Astrocyte (in vitro differentiated cells and primary cell): ENCODE results near the gene ZDHHC11B. TPM values are rescaled to one million over a fixed set of nuclear protein-coding genes. Genes with fewer than 3 reads are reported as not detected.
"Not testable (repeated sequence)": the region's sequence is repeated elsewhere in the genome, so short reads cannot be mapped to it uniquely, and the experiment has no call there.

Source experiments
- DNase-seq: peaks from one replicate; pipeline ENCODE4 v3.0.0-alpha.2; 2010; ENCODE audit warnings: low read depth
- FAIRE-seq: peaks from 2 replicates; lab custom pipeline; 2011; peaks lifted over from hg19 to GRCh38; lab: Jason Lieb, UNC
- H2AFZ ChIP-seq: 2 replicates; pipeline ENCODE4 v1.6.0; 2012; ENCODE audit warnings: low read depth, low read length, inconsistent platforms
- H3K27ac ChIP-seq: 2 replicates; pipeline ENCODE4 v1.5.1; 2011; ENCODE audit warnings: low read depth, low read length, inconsistent platforms
- H3K27me3 ChIP-seq: 2 replicates; pipeline ENCODE4 v1.6.0; 2011; ENCODE audit warnings: low read length, inconsistent platforms; ENCODE audit not compliant: insufficient read depth
- H3K36me3 ChIP-seq: 2 replicates; pipeline ENCODE4 v1.5.1; 2011; ENCODE audit warnings: low read length, inconsistent platforms; ENCODE audit not compliant: insufficient read depth
- H3K4me1 ChIP-seq: 2 replicates; pipeline ENCODE4 v1.5.1; 2011; ENCODE audit warnings: low read length, inconsistent platforms; ENCODE audit not compliant: insufficient read depth
- H3K4me2 ChIP-seq: 2 replicates; pipeline ENCODE4 v1.6.0; 2012; ENCODE audit warnings: low read length, inconsistent platforms
- H3K4me3 ChIP-seq: 2 replicates; pipeline ENCODE4 v1.5.1; 2011; ENCODE audit warnings: low read depth, mild to moderate bottlenecking, low read length, inconsistent platforms; ENCODE audit not compliant: insufficient read depth
- H3K79me2 ChIP-seq: 2 replicates; pipeline ENCODE4 v1.6.0; 2012; ENCODE audit warnings: mild to moderate bottlenecking, low read length, inconsistent platforms; ENCODE audit not compliant: insufficient read depth
- H3K9ac ChIP-seq: 2 replicates; pipeline ENCODE4 v1.6.0; 2012; ENCODE audit warnings: mild to moderate bottlenecking, low read length, inconsistent platforms
- H3K9me3 ChIP-seq: 2 replicates; pipeline ENCODE4 v1.5.1; 2012; ENCODE audit warnings: low read depth, mild to moderate bottlenecking, low read length, inconsistent platforms; ENCODE audit not compliant: insufficient read depth
- H4K20me1 ChIP-seq: 2 replicates; pipeline ENCODE4 v1.6.0; 2012; ENCODE audit warnings: low read length, inconsistent platforms; ENCODE audit not compliant: insufficient read depth
- H3K27ac Mint-ChIP-seq: one replicate; pipeline ENCODE4 v1.8.0; 2021; ENCODE audit warnings: mild to moderate bottlenecking, mixed read lengths; ENCODE audit not compliant: unreplicated experiment
- H3K27me3 Mint-ChIP-seq: one replicate; pipeline ENCODE4 v1.8.0; 2021; ENCODE audit warnings: low read depth, mixed read lengths; ENCODE audit not compliant: unreplicated experiment
- H3K36me3 Mint-ChIP-seq: one replicate; pipeline ENCODE4 v1.8.0; 2021; ENCODE audit warnings: low read depth, mixed read lengths; ENCODE audit not compliant: unreplicated experiment
- H3K4me1 Mint-ChIP-seq: one replicate; pipeline ENCODE4 v1.8.0; 2021; ENCODE audit warnings: low read depth, mixed read lengths; ENCODE audit not compliant: unreplicated experiment
- H3K4me3 Mint-ChIP-seq: one replicate; pipeline ENCODE4 v1.8.0; 2021; ENCODE audit warnings: mild to moderate bottlenecking, moderate library complexity, mixed read lengths; ENCODE audit not compliant: unreplicated experiment
- H3K9me3 Mint-ChIP-seq: one replicate; pipeline ENCODE4 v1.8.0; 2021; ENCODE audit warnings: mild to moderate bottlenecking, mixed read lengths; ENCODE audit not compliant: unreplicated experiment
- EZH2 ChIP-seq: IDR thresholded peaks from 2 replicates; pipeline ENCODE4 v1.6.1; 2012; ENCODE audit warnings: mild to moderate bottlenecking, low read length, inconsistent platforms; ENCODE audit not compliant: insufficient read depth
- total RNA-seq: library from RNA; stranded (reverse); gene quantifications from 2 replicates; pipeline ENCODE4 v1.2.1, GENCODE V29; 2021
- TF ChIP-seq, protein P1 (sequence below): IDR thresholded peaks from 2 replicates; pipeline ENCODE4 v1.5.1; 2011; ENCODE audit warnings: low read depth, mild to moderate bottlenecking, inconsistent platforms, low read length, moderate library complexity; ENCODE audit not compliant: insufficient read depth

ZDHHC11B gene
- total RNA-seq, 1 donor from 2014 or later = 0.23 TPM

DNA sequence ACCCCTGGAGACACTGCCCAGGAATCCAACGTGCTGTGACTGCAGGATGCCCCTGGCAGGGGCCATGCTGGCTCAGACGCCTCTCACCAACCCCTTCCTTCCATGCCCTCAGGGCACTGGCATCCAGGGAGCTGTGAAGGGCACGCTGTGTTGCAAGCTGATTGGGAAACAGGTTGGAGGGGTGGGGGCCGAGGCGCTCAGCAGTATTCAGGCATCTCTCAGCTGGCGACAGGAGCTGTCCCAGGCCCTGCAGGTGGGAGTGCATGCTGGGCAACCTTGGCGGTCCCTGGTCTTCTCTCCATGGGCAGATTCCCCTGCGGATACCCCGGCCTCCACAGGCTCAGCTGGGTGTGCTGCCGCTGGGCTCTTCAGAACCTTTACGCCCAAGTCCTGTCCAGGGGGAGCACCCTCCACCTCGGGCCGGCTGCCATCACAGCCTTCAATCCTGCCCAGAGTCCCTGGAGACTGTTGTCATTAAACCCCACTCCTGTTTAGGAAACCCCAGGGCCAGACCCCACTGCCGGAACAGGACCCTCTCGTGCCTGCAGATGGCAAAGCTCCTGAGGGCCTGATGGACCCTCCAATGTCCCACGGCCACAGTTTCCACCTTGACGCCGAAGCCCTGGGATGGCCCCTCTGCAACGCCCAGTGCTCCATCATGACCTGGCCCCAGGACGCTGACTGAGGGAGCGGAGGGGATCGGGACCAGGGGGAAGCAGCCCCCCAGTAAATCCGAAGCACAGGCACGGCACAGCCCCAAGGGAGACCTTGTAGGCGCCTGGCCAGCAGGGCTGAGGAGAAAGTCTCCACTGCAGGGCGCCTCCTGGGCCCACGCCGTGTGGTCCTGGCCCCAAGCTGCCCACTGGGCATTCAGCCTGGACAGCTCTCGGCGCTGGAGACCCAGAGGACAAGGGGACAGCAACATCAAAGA lies 100.7 kb downstream of the ZDHHC11B start:
- Histone ChIP-seq H3K4me1 (no peaks in the 10 kb centered on the region), H3K4me2 (no peak overlapping the region), H3K4me3 (no peak overlapping the region), H2AFZ (no peak overlapping the region), H3K9me3 (no peaks in the 10 kb centered on the region), H3K9ac (no peak overlapping the region), H3K27ac (no peak overlapping the region), H4K20me1 (no peaks in the 10 kb centered on the region), H3K27me3 (no peaks in the 10 kb centered on the region), H3K36me3 (no peaks in the 10 kb centered on the region), H3K79me2 (no peaks in the 10 kb centered on the region)
- H3K27me3 Mint-ChIP-seq = peaks cover 5% of the 10 kb centered on the region
- DNase-seq (no peak), FAIRE-seq (no peak)
- H3K27ac Mint-ChIP-seq = no peak overlapping the region
- H3K36me3 Mint-ChIP-seq = peaks cover 2% of the 10 kb centered on the region
- H3K9me3 Mint-ChIP-seq = no peaks in the 10 kb centered on the region
- H3K4me1 Mint-ChIP-seq = no peaks in the 10 kb centered on the region
- TF ChIP-seq, protein P1, sequence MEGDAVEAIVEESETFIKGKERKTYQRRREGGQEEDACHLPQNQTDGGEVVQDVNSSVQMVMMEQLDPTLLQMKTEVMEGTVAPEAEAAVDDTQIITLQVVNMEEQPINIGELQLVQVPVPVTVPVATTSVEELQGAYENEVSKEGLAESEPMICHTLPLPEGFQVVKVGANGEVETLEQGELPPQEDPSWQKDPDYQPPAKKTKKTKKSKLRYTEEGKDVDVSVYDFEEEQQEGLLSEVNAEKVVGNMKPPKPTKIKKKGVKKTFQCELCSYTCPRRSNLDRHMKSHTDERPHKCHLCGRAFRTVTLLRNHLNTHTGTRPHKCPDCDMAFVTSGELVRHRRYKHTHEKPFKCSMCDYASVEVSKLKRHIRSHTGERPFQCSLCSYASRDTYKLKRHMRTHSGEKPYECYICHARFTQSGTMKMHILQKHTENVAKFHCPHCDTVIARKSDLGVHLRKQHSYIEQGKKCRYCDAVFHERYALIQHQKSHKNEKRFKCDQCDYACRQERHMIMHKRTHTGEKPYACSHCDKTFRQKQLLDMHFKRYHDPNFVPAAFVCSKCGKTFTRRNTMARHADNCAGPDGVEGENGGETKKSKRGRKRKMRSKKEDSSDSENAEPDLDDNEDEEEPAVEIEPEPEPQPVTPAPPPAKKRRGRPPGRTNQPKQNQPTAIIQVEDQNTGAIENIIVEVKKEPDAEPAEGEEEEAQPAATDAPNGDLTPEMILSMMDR = no peak
- no peak for TF ChIP-seq EZH2
- no peak overlapping the region for H3K4me3 Mint-ChIP-seq

DNA sequence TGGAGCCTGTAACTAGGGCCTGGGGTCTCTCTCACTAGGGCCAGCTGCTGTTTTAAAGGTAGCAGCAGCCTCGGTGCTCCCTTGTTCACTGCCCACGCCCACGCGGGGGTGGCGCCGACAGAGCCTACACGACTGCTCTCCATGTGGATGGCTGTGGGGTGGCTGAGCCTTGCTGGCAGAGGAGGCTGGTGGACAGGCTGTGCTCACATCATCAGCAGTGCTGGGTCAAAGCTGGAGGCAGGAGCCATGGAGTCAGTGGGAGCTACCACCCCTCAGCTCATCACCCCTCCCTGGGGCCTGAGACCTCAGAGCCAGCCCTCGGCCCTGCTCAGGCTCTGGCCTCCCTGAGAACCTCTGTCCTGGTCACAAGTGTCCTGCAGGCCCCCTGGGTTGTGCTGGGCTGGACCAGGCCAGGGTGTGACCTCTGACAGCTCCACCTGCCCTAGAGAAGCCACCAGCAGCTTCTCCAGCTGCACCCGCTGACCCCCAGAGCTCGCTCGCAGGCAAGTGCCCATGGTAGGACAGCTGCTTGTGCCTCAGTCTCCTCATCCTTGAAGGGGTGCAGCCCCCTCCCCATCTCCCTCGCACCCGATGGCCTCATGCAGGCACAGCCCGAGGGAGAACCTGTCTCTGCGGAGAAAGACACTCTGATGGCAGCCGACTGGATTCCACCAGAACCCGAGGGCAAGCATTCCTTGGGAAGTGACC lies 101.7 kb downstream of the ZDHHC11B start:
- not testable (repeated sequence) for H3K79me2 ChIP-seq, H3K36me3 Mint-ChIP-seq, H3K4me3 ChIP-seq, H3K4me1 Mint-ChIP-seq, H3K9me3 Mint-ChIP-seq, H3K27ac ChIP-seq, H3K4me3 Mint-ChIP-seq, H3K4me1 ChIP-seq, H4K20me1 ChIP-seq, H3K27me3 Mint-ChIP-seq, H3K4me2 ChIP-seq, FAIRE-seq, H2AFZ ChIP-seq, DNase-seq, H3K9me3 ChIP-seq, H3K27ac Mint-ChIP-seq, H3K9ac ChIP-seq, H3K36me3 ChIP-seq, H3K27me3 ChIP-seq

DNA sequence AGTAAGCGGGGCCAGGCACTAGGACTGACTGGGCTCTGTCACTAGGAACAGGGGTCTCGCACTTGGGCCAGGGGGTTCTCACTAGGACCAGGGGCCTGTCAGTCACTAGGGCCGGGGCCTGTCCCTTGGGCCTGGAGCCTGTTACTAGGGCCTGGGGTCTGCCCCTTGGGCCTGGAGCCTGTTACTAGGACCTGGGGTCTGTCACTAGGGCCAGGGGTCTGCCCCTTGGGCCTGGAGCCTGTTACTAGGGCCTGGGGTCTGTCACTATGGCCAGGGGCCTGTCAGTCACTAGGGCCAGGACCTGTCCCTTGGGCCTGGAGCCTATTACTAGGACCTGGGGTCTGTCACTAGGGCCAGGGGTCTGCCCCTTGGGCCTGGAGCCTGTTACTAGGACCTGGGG lies 102.3 kb downstream of the ZDHHC11B start:
- H3K27me3 ChIP-seq, FAIRE-seq, H3K4me1 ChIP-seq, H3K27ac Mint-ChIP-seq, H3K27ac ChIP-seq, H3K9me3 ChIP-seq, H4K20me1 ChIP-seq, H3K79me2 ChIP-seq, H3K27me3 Mint-ChIP-seq, H3K9ac ChIP-seq, H3K36me3 Mint-ChIP-seq, H3K4me1 Mint-ChIP-seq, H3K36me3 ChIP-seq, H3K4me3 ChIP-seq, H3K9me3 Mint-ChIP-seq, H3K4me3 Mint-ChIP-seq, H3K4me2 ChIP-seq, H2AFZ ChIP-seq, DNase-seq: not testable (repeated sequence)

- not testable (repeated sequence) for H3K4me2 ChIP-seq, FAIRE-seq, H3K9me3 ChIP-seq, H3K9me3 Mint-ChIP-seq, H3K9ac ChIP-seq, H2AFZ ChIP-seq, H3K27me3 Mint-ChIP-seq, H3K27ac ChIP-seq, H4K20me1 ChIP-seq, H3K4me3 ChIP-seq, H3K27me3 ChIP-seq, H3K79me2 ChIP-seq, H3K4me1 Mint-ChIP-seq, DNase-seq, H3K4me1 ChIP-seq, H3K4me3 Mint-ChIP-seq, H3K36me3 Mint-ChIP-seq, H3K36me3 ChIP-seq, H3K27ac Mint-ChIP-seq
These were observed 103.0 kb downstream of the ZDHHC11B start for GRCh38 chr5:681317-682191.

GRCh38 chr5:680836-681235 lies 103.7 kb downstream of the ZDHHC11B start:
- H3K9me3 ChIP-seq, H3K4me1 Mint-ChIP-seq, H3K4me2 ChIP-seq, H3K9ac ChIP-seq, H3K27me3 ChIP-seq, H2AFZ ChIP-seq, H3K36me3 ChIP-seq, H3K79me2 ChIP-seq, H3K36me3 Mint-ChIP-seq, H3K27ac Mint-ChIP-seq, DNase-seq, H3K9me3 Mint-ChIP-seq, H3K4me1 ChIP-seq, H3K27ac ChIP-seq, FAIRE-seq, H4K20me1 ChIP-seq, H3K4me3 ChIP-seq, H3K4me3 Mint-ChIP-seq: not testable (repeated sequence)
- peaks cover 12% of the 10 kb centered on the region for H3K27me3 Mint-ChIP-seq
